DND-41 (cell line): ENCODE measurements around the gene PRKAR1B.

Experiments
- ATAC-seq: fragments of 200-7000 bp; cut with Tn5 transposase; 3 replicates; pipeline ENCODE4 v1.9.1; 2021; ENCODE audit warnings: low read depth; ENCODE audit not compliant: insufficient read depth
- DNase-seq: peaks from one replicate; pipeline ENCODE4 v3.0.0-alpha.2; 2020
- H2AFZ ChIP-seq: 2 replicates; pipeline ENCODE4 v1.6.0; 2012; ENCODE audit warnings: low read depth, low read length
- H3K27ac ChIP-seq: 2 replicates; pipeline ENCODE4 v1.5.1; 2012; ENCODE audit warnings: low read length, inconsistent platforms
- H3K27me3 ChIP-seq: fragments of 200-600 bp; sonication (generic); 2 replicates; pipeline ENCODE4 v1.6.0; 2012; ENCODE audit warnings: low read length, mild to moderate bottlenecking, inconsistent platforms; ENCODE audit not compliant: insufficient read depth, poor library complexity
- H3K36me3 ChIP-seq: 2 replicates; pipeline ENCODE4 v1.5.1; 2012; ENCODE audit warnings: low read length, inconsistent platforms; ENCODE audit not compliant: insufficient read depth
- H3K4me1 ChIP-seq: 2 replicates; pipeline ENCODE4 v1.5.1; 2012; ENCODE audit warnings: mild to moderate bottlenecking, low read length; ENCODE audit not compliant: insufficient read depth
- H3K4me2 ChIP-seq: 2 replicates; pipeline ENCODE4 v1.6.0; 2012; ENCODE audit warnings: mild to moderate bottlenecking, moderate library complexity, low read length, inconsistent platforms; ENCODE audit not compliant: insufficient read depth
- H3K4me3 ChIP-seq, 2 experiments: fragments of 200-600 bp in 1 of 2; shearing (Covaris generic) in 1 of 2; 2 replicates each; pipeline ENCODE4 v1.5.1; 2012 to 2016; ENCODE audit warnings: inconsistent platforms in 2 of 2, low read length in 2 of 2, mild to moderate bottlenecking in 2 of 2, low read depth in 1 of 2, moderate library complexity in 1 of 2
- H3K79me2 ChIP-seq: 2 replicates; pipeline ENCODE4 v1.6.0; 2012; ENCODE audit warnings: low read length, inconsistent platforms; ENCODE audit not compliant: insufficient read depth
- H3K9ac ChIP-seq: 2 replicates; pipeline ENCODE4 v1.6.0; 2012; ENCODE audit warnings: low read depth, mild to moderate bottlenecking, inconsistent platforms, low read length, moderate library complexity
- H3K9me3 ChIP-seq: 2 replicates; pipeline ENCODE4 v1.5.1; 2012; ENCODE audit warnings: low read length, moderate library complexity, mild to moderate bottlenecking, inconsistent platforms; ENCODE audit not compliant: insufficient read depth, severe bottlenecking
- H4K20me1 ChIP-seq: 2 replicates; pipeline ENCODE4 v1.6.0; 2012; ENCODE audit warnings: low read length; ENCODE audit not compliant: insufficient read depth
- EZH2 ChIP-seq: IDR thresholded peaks from 3 replicates; pipeline ENCODE4 v1.6.1; 2012; ENCODE audit warnings: borderline replicate concordance, low read depth, mild to moderate bottlenecking, moderate library complexity, low read length, inconsistent platforms; ENCODE audit not compliant: severe bottlenecking
- TF ChIP-seq, protein P1 (sequence below): IDR thresholded peaks from 2 replicates; pipeline ENCODE4 v1.5.1; 2012; ENCODE audit warnings: borderline replicate concordance, low read length, moderate library complexity, mild to moderate bottlenecking; ENCODE audit not compliant: poor library complexity, severe bottlenecking; ENCODE audit errors: extremely low read depth

Gene PRKAR1B

DNA sequence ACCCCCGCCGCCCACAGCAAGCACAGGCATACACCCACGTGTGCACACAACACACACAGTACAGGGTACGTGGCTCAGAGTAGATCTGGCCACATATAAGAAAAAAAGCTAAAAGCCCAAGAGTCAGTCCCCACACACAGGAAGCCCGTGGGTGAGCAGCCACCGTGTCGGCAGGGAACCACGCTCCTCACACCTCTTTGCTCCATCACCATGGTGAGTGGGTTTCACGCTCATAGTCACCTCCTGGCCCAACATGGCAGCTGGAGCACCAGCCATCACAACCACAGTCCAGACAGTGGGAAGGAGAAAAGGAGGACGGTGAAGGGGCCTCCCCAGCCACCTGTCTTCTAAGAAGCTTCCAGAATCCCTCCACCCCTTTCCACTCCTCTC lies 131.5 kb downstream of the PRKAR1B start:
- Histone ChIP-seq H2AFZ (no peak overlapping the region), H3K9ac (no peak overlapping the region), H3K27me3 (no peaks in the 10 kb centered on the region), H3K36me3 (peaks cover 60% of the 10 kb centered on the region), H3K27ac (peak overlapping the region; percentile 92), H3K4me1 (peaks cover 50% of the 10 kb centered on the region), H4K20me1 (no peaks in the 10 kb centered on the region), H3K9me3 (no peaks in the 10 kb centered on the region), H3K79me2 (peaks cover 54% of the 10 kb centered on the region), H3K4me2 (no peak overlapping the region), H3K4me3 (no peak overlapping the region)
- TF ChIP-seq, protein P1, sequence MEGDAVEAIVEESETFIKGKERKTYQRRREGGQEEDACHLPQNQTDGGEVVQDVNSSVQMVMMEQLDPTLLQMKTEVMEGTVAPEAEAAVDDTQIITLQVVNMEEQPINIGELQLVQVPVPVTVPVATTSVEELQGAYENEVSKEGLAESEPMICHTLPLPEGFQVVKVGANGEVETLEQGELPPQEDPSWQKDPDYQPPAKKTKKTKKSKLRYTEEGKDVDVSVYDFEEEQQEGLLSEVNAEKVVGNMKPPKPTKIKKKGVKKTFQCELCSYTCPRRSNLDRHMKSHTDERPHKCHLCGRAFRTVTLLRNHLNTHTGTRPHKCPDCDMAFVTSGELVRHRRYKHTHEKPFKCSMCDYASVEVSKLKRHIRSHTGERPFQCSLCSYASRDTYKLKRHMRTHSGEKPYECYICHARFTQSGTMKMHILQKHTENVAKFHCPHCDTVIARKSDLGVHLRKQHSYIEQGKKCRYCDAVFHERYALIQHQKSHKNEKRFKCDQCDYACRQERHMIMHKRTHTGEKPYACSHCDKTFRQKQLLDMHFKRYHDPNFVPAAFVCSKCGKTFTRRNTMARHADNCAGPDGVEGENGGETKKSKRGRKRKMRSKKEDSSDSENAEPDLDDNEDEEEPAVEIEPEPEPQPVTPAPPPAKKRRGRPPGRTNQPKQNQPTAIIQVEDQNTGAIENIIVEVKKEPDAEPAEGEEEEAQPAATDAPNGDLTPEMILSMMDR: no peak
- no peak for TF ChIP-seq EZH2
- peak; percentile 66 for DNase-seq
- no peak for ATAC-seq

DNA sequence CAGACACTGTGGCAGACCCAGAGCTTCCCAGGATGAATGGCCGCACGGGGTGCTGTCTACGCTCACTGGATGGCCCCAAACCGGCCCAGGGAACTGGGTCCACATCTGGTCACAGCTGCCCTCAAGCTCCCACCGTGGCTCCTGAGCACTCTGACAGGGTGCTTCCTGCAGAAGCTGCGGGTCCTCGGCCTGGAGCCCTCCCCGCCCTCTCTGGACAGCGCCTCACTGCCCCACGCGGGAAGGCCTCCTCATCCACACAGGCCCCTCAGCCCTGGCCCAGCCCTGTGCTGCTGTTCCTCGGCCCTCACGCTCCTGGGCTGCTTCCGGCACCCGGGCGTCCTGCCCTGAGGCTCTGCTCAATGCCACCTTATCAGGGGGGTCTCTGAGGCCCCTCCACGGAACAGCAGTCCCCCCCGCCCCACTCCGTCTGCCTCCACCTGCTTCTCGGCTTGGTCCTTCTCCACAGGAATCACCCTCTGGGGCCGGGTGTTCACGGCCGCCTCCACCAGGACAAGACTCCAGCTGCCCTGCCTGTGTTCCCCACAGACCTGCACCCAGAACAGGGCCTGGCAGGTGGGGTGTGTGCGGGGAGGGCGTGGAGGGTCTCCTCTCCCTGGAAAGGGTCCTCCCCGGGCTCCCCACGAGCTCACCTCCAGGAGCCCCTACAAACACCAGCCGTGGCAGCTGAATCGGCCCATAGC lies 132.0 kb downstream of the PRKAR1B start:
- no peak overlapping the region for H3K4me2 ChIP-seq
- H3K9me3 ChIP-seq: no peaks in the 10 kb centered on the region
- no peak for TF ChIP-seq EZH2
- TF ChIP-seq, protein P1: no peak
- H3K4me3 ChIP-seq: no peak overlapping the region
- H3K27me3 ChIP-seq: no peaks in the 10 kb centered on the region
- H3K9ac ChIP-seq: peak overlapping the region; percentile 45; the same call in 1 of the 2 replicates
- H4K20me1 ChIP-seq: no peaks in the 10 kb centered on the region
- H3K79me2 ChIP-seq: peaks cover 55% of the 10 kb centered on the region
- peak overlapping the region; percentile 92 for H3K27ac ChIP-seq
- H3K4me1 ChIP-seq: peaks cover 50% of the 10 kb centered on the region
- H2AFZ ChIP-seq: no peak overlapping the region
- peaks cover 66% of the 10 kb centered on the region for H3K36me3 ChIP-seq
- no peak for DNase-seq
- ATAC-seq: no peak

DNA sequence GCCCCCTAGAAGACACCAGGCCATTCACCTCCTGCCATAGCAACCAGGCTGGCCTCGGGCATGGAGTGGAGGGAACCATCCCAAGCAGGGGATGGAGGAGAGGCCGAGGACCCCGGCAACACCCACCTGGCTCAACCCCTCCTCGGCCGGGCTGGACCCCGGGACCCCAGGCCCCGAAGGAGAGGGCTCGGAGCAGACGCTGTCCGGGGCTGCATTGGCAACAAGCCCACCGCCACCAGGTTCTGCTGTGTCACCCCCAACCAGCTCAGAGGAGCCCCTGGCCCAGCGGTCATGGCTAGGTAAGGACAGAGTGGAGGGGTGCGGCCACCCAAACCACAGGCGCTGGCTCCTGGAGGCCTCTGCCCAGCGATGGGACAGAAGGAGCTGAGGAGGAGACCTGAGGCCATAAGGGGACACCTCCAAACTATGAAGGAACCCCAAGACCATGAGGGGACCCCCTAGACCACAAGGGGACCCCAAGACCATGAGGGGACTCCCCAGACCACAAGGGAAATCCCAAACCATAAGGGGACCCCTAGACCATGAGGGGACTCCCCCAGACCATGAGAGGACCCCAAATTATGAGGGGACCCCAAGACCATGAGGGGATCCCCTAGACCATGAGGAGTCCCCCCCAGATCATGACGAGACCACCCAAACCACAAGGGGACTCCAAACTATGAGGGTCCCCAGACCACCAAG lies 132.7 kb downstream of the PRKAR1B start:
- H3K9me3 ChIP-seq: no peaks in the 10 kb centered on the region
- H3K4me2 ChIP-seq: peak overlapping the region; percentile 54
- peak overlapping the region; percentile 45 for H3K9ac ChIP-seq
- TF ChIP-seq, protein P1: no peak
- TF ChIP-seq EZH2: no peak
- ATAC-seq (no peak), DNase-seq (no peak)
- H3K27ac ChIP-seq: peak overlapping the region; percentile 92
- no peak overlapping the region for H2AFZ ChIP-seq
- H4K20me1 ChIP-seq: no peaks in the 10 kb centered on the region
- peaks cover 59% of the 10 kb centered on the region for H3K79me2 ChIP-seq
- H3K36me3 ChIP-seq: peaks cover 70% of the 10 kb centered on the region
- H3K4me1 ChIP-seq: peaks cover 50% of the 10 kb centered on the region
- H3K27me3 ChIP-seq: no peaks in the 10 kb centered on the region
- peak overlapping the region in 1 of 2 experiments; percentile 26; a peak in 1 of 4 replicates for H3K4me3 ChIP-seq
